ENCODE results near the gene STAP1. TPM values are rescaled to one million over a fixed set of nuclear protein-coding genes. Genes with fewer than 3 reads are reported as not detected.
"Not testable (repeated sequence)": the region's sequence is repeated elsewhere in the genome, so short reads cannot be mapped to it uniquely, and the experiment has no call there.

Gene STAP1
- total RNA-seq, 1 donor from 2014 or later: not detected

DNA sequence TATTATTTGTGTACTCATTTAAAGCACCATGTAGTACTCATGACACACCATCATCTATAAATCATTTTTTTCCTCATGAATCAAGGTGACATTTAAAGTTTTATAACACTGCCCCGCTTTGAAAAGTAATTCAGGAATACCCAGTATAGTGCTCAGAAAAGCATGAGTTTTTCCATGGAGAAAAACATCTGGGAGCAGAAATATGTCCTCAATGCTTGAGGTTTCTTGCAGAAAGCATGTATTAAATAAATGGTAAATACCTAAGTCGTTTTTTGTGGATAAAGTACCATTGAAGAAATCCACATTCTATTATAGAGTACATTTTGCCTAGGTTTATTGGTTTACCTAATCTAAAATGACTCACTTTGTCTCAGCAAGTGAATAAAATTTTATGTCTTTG is 76.2 kb downstream of the STAP1 start:
- Mint-ChIP-seq H3K36me3 (ENCODE audit: unreplicated experiment) (peaks cover 50% of the 10 kb centered on the region), H3K27me3 (ENCODE audit: unreplicated experiment) (no peaks in the 10 kb centered on the region), H3K27ac (ENCODE audit: unreplicated experiment) (no peak overlapping the region), H3K4me1 (ENCODE audit: unreplicated experiment) (no peaks in the 10 kb centered on the region), H3K4me3 (ENCODE audit: unreplicated experiment) (no peak overlapping the region), H3K9me3 (ENCODE audit: unreplicated experiment) (no peaks in the 10 kb centered on the region)
- TF ChIP-seq, protein P1, sequence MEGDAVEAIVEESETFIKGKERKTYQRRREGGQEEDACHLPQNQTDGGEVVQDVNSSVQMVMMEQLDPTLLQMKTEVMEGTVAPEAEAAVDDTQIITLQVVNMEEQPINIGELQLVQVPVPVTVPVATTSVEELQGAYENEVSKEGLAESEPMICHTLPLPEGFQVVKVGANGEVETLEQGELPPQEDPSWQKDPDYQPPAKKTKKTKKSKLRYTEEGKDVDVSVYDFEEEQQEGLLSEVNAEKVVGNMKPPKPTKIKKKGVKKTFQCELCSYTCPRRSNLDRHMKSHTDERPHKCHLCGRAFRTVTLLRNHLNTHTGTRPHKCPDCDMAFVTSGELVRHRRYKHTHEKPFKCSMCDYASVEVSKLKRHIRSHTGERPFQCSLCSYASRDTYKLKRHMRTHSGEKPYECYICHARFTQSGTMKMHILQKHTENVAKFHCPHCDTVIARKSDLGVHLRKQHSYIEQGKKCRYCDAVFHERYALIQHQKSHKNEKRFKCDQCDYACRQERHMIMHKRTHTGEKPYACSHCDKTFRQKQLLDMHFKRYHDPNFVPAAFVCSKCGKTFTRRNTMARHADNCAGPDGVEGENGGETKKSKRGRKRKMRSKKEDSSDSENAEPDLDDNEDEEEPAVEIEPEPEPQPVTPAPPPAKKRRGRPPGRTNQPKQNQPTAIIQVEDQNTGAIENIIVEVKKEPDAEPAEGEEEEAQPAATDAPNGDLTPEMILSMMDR (IDR thresholded peaks at IDR 0.05): no peak
- DNase-seq (ENCODE audit: extremely low spot score, unreplicated experiment): no peak

DNA sequence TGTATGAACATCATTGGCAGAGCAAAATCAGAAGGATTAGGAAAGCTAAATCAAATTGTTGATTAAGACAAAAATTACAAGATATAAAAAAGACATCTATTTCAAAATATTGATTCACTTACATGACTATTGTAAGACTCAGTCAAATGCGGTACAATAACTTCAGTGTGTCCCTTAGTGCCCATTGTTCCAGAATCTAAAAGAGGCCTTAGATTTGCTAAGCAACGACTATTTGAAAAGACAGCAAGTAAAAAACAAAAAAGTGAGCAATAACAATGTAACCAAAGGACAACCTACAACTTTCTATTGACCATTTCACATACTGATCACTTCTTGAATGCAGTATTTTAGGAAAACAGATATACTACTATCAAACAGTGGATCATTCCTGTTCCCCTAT is 76.8 kb downstream of the STAP1 start:
- TF ChIP-seq, protein P1 (IDR thresholded peaks at IDR 0.05): no peak
- no peak for DNase-seq (ENCODE audit: extremely low spot score, unreplicated experiment)
- no peak overlapping the region for H3K4me3 Mint-ChIP-seq (ENCODE audit: unreplicated experiment)
- H3K36me3 Mint-ChIP-seq (ENCODE audit: unreplicated experiment): peaks cover 49% of the 10 kb centered on the region
- H3K27ac Mint-ChIP-seq (ENCODE audit: unreplicated experiment): no peak overlapping the region
- H3K4me1 Mint-ChIP-seq (ENCODE audit: unreplicated experiment): peaks cover 3% of the 10 kb centered on the region
- H3K9me3 Mint-ChIP-seq (ENCODE audit: unreplicated experiment): no peaks in the 10 kb centered on the region
- H3K27me3 Mint-ChIP-seq (ENCODE audit: unreplicated experiment): no peaks in the 10 kb centered on the region

DNA sequence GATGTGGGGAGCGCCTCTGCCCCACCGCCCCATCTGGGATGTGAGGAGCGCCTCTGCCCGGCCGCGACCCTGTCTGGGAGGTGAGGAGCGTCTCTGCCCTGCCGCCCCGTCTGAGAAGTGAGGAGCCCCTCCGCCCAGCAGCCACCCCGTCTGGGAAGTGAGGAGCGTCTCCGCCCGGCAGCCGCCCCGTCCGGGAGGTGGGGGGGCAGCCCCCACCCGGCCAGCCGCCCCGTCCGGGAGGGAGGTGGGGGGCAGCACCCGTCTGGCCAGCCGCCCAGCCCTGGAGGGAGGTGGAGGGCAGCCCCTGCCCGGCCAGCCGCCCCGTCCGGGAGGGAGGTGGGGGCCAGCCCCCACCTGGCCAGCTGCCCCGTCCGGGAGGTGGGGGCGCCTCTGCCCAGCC is 78.5 kb downstream of the STAP1 start:
- not testable (repeated sequence) for H3K4me3 Mint-ChIP-seq (ENCODE audit: unreplicated experiment); H3K4me1 Mint-ChIP-seq (ENCODE audit: unreplicated experiment); DNase-seq (ENCODE audit: extremely low spot score, unreplicated experiment); H3K9me3 Mint-ChIP-seq (ENCODE audit: unreplicated experiment); H3K27me3 Mint-ChIP-seq (ENCODE audit: unreplicated experiment); H3K27ac Mint-ChIP-seq (ENCODE audit: unreplicated experiment)
- peaks cover 48% of the 10 kb centered on the region for H3K36me3 Mint-ChIP-seq (ENCODE audit: unreplicated experiment)

DNA sequence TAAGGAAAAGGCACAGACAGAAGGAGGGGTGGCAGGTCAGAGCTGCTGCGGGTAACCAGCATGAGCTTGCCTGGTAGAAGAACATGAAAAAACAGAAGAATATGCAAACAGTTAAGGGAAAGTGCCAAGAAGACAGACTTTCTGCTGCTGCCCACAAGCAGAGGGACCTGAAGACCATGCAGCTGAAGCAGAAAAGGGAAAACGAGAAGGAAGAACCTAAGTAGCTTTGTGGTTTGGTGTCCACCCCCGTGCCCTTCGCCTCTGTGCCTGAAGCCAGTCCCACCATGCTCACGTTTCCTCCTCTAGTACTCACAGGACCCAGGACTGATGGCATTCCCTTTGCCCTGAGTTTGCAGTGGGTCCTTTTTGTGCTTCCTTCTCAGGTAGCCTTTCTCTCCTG is 79.6 kb downstream of the STAP1 start:
- Mint-ChIP-seq H3K4me3 (ENCODE audit: unreplicated experiment) (no peak overlapping the region), H3K9me3 (ENCODE audit: unreplicated experiment) (no peaks in the 10 kb centered on the region), H3K36me3 (ENCODE audit: unreplicated experiment) (peaks cover 43% of the 10 kb centered on the region), H3K27me3 (ENCODE audit: unreplicated experiment) (no peaks in the 10 kb centered on the region), H3K4me1 (ENCODE audit: unreplicated experiment) (peaks cover 3% of the 10 kb centered on the region), H3K27ac (ENCODE audit: unreplicated experiment) (no peak overlapping the region)
- no peak for DNase-seq (ENCODE audit: extremely low spot score, unreplicated experiment)
- TF ChIP-seq, protein P1 (IDR thresholded peaks at IDR 0.05): no peak

DNA sequence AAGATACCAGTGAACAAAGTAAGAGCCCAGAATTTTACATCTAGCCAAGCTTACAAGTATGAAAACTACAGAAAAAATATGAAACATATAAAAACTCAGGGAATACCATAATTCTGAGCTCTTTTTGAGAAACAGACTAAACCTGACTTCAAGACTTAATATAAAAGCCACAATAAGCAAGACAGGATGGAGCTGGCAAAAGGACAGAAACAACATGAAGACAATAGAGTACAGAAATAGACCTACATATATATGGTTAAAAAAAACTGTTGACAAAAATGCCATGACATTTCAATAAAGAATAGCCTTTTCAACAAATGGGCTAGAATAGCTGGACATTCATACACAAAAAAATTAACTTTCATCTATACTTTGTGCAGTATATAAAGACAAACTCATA is 93.0 kb downstream of the STAP1 start:
- Mint-ChIP-seq H3K27me3 (ENCODE audit: unreplicated experiment) (no peaks in the 10 kb centered on the region), H3K36me3 (ENCODE audit: unreplicated experiment) (peaks cover 43% of the 10 kb centered on the region), H3K4me1 (ENCODE audit: unreplicated experiment) (peaks cover 3% of the 10 kb centered on the region), H3K4me3 (ENCODE audit: unreplicated experiment) (no peak overlapping the region), H3K9me3 (ENCODE audit: unreplicated experiment) (peaks cover 19% of the 10 kb centered on the region), H3K27ac (ENCODE audit: unreplicated experiment) (no peak overlapping the region)
- no peak for DNase-seq (ENCODE audit: extremely low spot score, unreplicated experiment)
- TF ChIP-seq, protein P1 (IDR thresholded peaks at IDR 0.05): no peak

Other genes starting within 250 kb of the STAP1 start
- 15.8 and 19.6 TPM in 2 replicates for gene CENPC, start 13.2 kb upstream of the STAP1 start, total RNA-seq
- gene UBA6, start 142.4 kb downstream of the STAP1 start, total RNA-seq: 59.6 and 66.1 TPM in 2 replicates
- gene GNRHR, start 195.7 kb downstream of the STAP1 start, total RNA-seq: not detected in 2 replicates

All from osteocyte (in vitro differentiated cells).